ENCODE results near the gene ANKMY1.

DNA sequence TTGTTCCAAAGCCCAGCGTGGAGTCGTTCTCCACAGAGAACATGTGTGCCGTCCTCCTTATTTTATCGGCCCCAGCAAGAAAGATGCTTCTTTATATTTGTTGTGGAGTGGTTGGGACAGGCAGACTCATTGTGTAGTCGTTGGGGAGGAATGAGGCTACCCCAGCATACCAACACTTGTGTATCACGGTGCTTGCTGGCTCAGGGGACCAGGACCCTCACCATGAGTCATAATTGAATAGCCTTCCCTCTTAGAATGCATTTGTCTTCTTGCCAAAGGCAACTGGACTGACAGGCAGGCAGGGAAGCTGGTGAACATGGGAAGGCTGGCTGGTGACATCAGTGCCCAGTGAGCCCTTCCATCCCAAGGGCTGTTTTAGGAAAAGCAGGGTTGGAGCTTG lies 33.4 kb upstream of the ANKMY1 start:
- no peak for TF ChIP-seq CTCF (IDR thresholded peaks at IDR 0.05; ENCODE audit: insufficient read depth, low read depth, low read length)
- no peak for TF ChIP-seq EZH2 (IDR thresholded peaks at IDR 0.05; ENCODE audit: insufficient read depth, low read length)

Data from astrocyte (in vitro differentiated cells and primary cell).